ENCODE data around the gene ZNF444. TPM values are rescaled to one million over a fixed set of nuclear protein-coding genes. Genes with fewer than 3 reads are reported as not detected.

The ZNF444 gene
- total RNA-seq, 1 experiment from 2014 or later = 31.7 TPM

GRCh38 chr19:56125806-56126590 is 15.1 kb upstream of the ZNF444 start:
- Histone ChIP-seq H2AFZ (ENCODE audit: low read depth, low read length, poor library complexity, severe bottlenecking) (no peak overlapping the region), H3K27ac (ENCODE audit: low read depth, low read length) (no peak overlapping the region), H3K4me1 (ENCODE audit: control insufficient read depth in 1 of 2, insufficient read depth in 2 of 2, low read length in 2 of 2) (peaks cover 2 to 8% of the 10 kb centered on the region in 2 experiments; a peak in 2 of 4 replicates), H3K9me3 (ENCODE audit: control insufficient read depth in 1 of 2, insufficient read depth in 1 of 2, low read depth in 1 of 2, low read length in 2 of 2) (no peaks in the 10 kb centered on the region), H3K9me2 (ENCODE audit: insufficient read depth) (no peaks in the 10 kb centered on the region), H3K4me3 (replicated peaks in 1 of 2; ENCODE audit: low read depth in 1 of 2, low read length in 2 of 2) (no peak overlapping the region), H3K9ac (ENCODE audit: low read length) (no peak overlapping the region), H3K27me3 (ENCODE audit: insufficient read depth, low read length) (no peaks in the 10 kb centered on the region), H3K79me2 (ENCODE audit: insufficient read depth, low read length) (no peaks in the 10 kb centered on the region), H3K36me3 (ENCODE audit: control insufficient read depth in 1 of 2, insufficient read depth in 2 of 2, low read length in 2 of 2) (no peaks in the 10 kb centered on the region), H4K20me1 (ENCODE audit: insufficient read depth) (no peaks in the 10 kb centered on the region), H3K4me2 (ENCODE audit: low read length) (no peak overlapping the region)
- TF ChIP-seq SIN3A (IDR thresholded peaks at IDR 0.05; ENCODE audit: low read depth) (no peak), RAD21 (IDR thresholded peaks at IDR 0.05; ENCODE audit: low read depth) (no peak), YY1 (IDR thresholded peaks at IDR 0.05; ENCODE audit: extremely low read depth, insufficient replicate concordance, low read depth, low read length) (no peak), EGR1 (IDR thresholded peaks at IDR 0.05; ENCODE audit: low read depth) (no peak), REST (IDR thresholded peaks at IDR 0.05; ENCODE audit: low read depth) (no peak), POLR2A (IDR thresholded peaks at IDR 0.05; ENCODE audit: borderline replicate concordance, extremely low read depth, insufficient read depth, insufficient read length) (no peak), ELF1 (IDR thresholded peaks at IDR 0.05; ENCODE audit: borderline replicate concordance, low read depth) (no peak), CBX3 (IDR thresholded peaks at IDR 0.05; ENCODE audit: low read depth) (no peak), ATF3 (IDR thresholded peaks at IDR 0.05) (no peak), JUND (IDR thresholded peaks at IDR 0.05) (no peak), CEBPB (IDR thresholded peaks at IDR 0.05; ENCODE audit: low read depth) (no peak), ZFX (IDR thresholded peaks at IDR 0.05) (no peak), FOSL1 (IDR thresholded peaks at IDR 0.05; ENCODE audit: low read depth) (no peak)
- TF ChIP-seq, protein P1, sequence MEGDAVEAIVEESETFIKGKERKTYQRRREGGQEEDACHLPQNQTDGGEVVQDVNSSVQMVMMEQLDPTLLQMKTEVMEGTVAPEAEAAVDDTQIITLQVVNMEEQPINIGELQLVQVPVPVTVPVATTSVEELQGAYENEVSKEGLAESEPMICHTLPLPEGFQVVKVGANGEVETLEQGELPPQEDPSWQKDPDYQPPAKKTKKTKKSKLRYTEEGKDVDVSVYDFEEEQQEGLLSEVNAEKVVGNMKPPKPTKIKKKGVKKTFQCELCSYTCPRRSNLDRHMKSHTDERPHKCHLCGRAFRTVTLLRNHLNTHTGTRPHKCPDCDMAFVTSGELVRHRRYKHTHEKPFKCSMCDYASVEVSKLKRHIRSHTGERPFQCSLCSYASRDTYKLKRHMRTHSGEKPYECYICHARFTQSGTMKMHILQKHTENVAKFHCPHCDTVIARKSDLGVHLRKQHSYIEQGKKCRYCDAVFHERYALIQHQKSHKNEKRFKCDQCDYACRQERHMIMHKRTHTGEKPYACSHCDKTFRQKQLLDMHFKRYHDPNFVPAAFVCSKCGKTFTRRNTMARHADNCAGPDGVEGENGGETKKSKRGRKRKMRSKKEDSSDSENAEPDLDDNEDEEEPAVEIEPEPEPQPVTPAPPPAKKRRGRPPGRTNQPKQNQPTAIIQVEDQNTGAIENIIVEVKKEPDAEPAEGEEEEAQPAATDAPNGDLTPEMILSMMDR (IDR thresholded peaks at IDR 0.05 in 2 of 3, conservative IDR thresholded peaks at IDR 0.05 in 1 of 3; ENCODE audit: borderline replicate concordance in 1 of 3, insufficient read depth in 1 of 3, low read depth in 2 of 3, low read length in 2 of 3) = no peak
- ATAC-seq (no peak), DNase-seq (ENCODE audit: low read depth, low spot score) (no peak)
- ChIA-PET POLR2A (no interaction called here), RAD21 (ENCODE audit: low non-redundant PET in 1 of 2, low total read pairs in 2 of 2, uncharacterized antibody in 2 of 2, unreplicated experiment in 2 of 2) (no interaction called here), CTCF (no interaction called here)
- BruUV-seq (replicated peaks) = no TSS peak
- intact Hi-C loops (cut with micrococcal nuclease) = no loop called here
